ENCODE data around the gene PKP3.
"Not testable (repeated sequence)": the region's sequence is repeated elsewhere in the genome, so short reads cannot be mapped to it uniquely, and the experiment has no call there.

The PKP3 gene, protein sequence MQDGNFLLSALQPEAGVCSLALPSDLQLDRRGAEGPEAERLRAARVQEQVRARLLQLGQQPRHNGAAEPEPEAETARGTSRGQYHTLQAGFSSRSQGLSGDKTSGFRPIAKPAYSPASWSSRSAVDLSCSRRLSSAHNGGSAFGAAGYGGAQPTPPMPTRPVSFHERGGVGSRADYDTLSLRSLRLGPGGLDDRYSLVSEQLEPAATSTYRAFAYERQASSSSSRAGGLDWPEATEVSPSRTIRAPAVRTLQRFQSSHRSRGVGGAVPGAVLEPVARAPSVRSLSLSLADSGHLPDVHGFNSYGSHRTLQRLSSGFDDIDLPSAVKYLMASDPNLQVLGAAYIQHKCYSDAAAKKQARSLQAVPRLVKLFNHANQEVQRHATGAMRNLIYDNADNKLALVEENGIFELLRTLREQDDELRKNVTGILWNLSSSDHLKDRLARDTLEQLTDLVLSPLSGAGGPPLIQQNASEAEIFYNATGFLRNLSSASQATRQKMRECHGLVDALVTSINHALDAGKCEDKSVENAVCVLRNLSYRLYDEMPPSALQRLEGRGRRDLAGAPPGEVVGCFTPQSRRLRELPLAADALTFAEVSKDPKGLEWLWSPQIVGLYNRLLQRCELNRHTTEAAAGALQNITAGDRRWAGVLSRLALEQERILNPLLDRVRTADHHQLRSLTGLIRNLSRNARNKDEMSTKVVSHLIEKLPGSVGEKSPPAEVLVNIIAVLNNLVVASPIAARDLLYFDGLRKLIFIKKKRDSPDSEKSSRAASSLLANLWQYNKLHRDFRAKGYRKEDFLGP

GRCh38 chr11:394034-394857, at the start of gene PKP3:
Gene PKP3 (plus strand): TSS chr11:394209. CDS start chr11:394293, 84 bp downstream.
- DNase-seq: no peak

DNA sequence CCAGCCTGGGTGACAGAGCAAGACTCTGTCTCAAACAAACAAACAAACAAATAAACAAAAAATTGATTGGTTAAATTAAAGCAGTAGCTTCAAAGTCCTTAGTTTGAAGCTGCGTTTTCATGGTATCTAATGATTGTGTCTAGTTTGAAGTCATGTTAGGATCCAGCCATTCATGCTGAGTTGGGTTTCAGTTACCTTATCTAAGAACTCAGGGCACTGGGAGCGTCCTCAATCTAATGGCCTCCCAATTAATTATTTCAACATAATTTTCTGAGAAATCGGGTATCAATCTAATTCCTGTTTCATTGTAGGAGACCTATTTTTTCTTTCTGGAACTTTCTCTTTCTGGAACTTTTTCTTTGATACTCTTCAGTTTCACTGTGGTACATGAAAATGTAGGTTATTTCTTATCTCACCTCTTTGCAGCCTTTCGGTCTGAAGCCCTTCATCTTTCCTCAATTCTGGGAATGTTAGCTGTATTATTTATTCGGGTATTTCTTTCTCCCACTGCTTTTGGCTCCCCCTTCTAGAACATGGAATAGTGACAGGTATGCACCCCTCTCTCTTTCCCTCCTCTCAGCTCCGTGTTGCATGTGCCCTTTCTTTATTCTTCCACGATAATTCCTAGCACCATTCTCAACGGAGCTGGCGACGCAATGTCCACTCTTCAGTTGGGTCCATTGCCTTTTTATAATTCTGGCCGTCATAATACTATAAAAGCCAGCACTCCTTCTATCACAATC, 49.0 kb upstream of the PKP3 start:
- no peak for DNase-seq

- no peak for DNase-seq
Measured at GRCh38 chr11:346529-346928, 47.5 kb upstream of the PKP3 start.

DNA sequence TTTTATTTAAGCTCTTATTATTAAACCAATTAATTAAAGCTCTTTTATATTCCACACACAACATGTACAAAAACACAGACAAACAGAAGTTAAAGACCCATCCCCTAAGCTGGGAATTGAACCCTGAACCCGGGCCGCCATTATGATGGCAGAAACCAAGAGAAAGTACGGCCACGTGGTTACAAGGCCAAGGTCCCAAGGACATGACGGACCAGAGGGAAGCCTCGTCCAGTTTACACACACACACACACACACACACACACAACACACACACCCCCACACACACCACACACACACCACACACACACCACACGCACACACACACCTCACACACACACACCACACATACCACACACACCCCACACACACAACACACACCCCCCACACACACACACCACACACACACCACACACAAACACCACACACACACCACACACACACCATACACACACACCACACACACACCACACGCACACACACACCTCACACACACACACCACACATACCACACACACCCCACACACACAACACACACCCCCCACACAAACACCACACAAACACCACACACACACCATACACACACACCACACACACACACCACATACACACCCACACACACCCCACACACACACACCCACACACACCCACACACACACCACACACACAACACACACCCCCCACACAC, 44.6 kb upstream of the PKP3 start:
- not testable (repeated sequence) for DNase-seq

- not testable (repeated sequence) for DNase-seq
Measured at GRCh38 chr11:350033-350722, 43.8 kb upstream of the PKP3 start.

DNA sequence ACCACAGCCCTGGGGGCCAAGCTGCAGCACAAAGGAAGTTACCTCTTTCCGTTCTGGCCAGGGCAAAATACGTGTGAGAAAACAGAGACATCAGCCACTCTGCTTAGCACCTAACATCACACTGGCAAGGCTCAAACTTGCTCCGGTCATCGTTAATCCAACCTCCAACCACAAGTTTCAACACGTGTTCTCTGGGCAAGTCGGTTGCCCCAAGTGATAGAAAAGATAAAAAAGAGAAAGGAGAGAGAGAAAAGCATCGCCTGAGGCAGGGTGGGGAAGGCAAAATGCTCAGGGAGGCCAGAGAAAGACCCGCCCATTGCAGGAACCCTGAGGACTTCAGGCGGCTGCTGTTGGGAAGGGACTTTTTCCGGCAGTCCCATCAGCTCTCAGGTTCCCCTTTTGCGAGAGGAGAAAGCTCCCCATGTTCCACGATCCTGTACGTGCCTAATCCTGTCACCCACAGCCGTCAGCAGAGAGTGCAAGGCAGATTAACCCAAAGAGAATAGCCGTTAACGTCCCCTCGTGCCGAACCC, 43.2 kb upstream of the PKP3 start:
- DNase-seq: no peak

DNA sequence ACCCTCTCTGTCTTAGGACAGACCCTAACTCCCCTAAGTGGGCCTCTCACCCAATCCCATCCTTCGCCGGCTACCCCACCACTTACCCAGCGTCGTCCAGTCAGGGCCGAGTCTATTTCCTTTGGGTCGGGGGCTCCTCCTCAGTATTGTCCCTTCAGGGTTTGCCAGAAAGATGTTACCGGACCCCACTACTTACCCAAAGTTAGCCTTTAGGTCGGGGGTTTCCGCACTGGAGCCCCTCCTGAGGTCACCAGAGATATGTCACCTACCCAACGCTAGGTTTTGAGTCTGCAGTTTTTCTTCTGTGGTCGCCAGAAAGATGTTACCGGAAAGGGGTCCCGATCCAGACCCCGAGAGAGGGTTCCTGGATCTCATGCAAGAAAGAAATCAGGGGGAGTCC, 42.6 kb upstream of the PKP3 start:
- DNase-seq: no peak

DNA sequence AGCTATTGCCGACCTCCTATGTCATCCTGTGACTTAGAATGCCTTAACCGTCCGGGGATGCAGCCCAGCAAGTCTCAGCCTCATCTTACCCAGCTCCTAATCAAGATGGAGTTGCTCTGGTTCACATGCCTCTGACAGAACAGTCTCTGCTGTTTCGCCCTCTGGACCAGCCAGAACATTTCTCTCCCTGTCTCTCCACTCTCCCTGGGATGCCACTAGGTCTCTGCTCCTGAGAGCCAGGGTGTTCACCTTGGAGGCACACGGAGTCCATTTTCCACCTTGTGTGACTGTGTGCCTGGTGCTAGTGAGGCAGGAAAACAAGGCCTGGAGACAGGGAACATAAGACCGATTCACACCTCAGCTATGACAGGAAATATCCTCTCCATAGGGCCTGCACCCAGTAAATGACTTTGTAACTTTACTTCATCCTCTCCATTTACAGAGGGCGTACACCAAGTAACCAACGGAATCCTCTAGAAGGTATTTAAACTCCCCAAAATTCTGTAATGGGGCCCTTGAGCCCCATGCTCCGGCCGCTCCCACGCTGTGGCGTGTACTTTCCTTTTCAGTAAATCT, 41.5 kb upstream of the PKP3 start:
- DNase-seq: no peak

DNA sequence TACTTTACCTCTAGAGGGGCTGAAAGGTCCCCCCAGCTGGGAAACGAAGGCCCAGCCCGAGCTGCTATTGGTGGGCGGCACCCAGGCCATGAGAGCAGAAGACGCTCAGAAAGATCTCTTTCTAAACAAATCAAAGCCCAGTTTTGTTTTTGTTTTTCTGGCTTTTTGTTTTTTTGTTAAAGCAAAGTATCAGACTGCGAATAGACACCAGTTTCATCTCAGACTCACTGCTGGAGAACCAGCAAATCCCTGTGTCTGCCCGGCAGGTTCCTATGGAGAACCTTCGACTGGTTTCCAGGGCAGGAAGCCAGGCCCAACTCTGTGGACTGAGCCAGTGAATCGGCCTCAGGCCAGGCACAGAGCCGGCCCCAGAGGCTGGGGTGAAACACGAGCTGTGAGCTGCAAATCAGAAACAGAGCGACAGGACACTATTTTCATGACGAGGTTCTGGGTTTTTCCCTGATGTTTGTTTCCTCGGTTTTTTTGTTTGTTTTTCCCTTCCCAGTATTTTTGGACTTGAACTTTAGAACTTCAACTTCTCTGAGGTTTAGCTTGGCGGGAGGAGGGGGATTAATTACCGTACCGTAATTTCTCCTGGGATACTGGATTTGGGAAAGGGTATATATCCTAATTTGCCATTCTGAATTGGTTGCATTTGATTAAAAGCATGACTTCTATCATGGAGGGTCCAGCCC, 40.7 kb upstream of the PKP3 start:
- no peak for DNase-seq

- peak; percentile 37 for DNase-seq
Measured at GRCh38 chr11:355581-356458, 38.2 kb upstream of the PKP3 start.

- DNase-seq: no peak
Measured at GRCh38 chr11:356610-357009, 37.4 kb upstream of the PKP3 start.

GRCh38 chr11:357582-357981, 36.4 kb upstream of the PKP3 start:
- no peak for DNase-seq

GRCh38 chr11:358129-358800, 35.7 kb upstream of the PKP3 start:
- DNase-seq: no peak

DNA sequence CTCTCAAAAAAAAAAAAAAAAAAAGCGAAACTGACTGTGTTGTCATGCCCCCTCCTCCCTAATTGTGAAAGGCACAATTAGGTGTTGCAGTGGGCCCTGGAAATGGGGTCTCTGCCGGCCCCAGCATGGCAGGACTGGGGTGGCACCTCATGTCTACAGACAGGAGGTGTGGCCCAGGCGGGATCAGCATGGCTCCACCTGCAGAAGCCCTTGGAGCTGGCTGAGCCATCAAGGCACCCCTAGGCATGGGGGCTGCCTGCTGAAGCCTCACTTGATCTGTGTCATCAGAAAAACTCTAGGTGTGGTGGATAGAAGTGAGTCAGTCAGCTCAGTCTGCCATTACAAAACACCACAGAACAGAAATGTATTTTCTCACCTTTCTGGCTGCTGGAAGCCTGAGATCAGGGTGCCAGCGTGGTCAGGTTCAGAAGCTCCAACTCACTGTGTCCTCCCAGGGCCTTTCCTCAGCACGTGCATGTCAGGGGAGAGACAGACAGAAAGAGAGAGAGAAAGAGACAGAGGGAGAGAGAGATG, 34.8 kb upstream of the PKP3 start:
- DNase-seq: no peak

GRCh38 chr11:360326-361280, 33.4 kb upstream of the PKP3 start:
- no peak for DNase-seq

DNA sequence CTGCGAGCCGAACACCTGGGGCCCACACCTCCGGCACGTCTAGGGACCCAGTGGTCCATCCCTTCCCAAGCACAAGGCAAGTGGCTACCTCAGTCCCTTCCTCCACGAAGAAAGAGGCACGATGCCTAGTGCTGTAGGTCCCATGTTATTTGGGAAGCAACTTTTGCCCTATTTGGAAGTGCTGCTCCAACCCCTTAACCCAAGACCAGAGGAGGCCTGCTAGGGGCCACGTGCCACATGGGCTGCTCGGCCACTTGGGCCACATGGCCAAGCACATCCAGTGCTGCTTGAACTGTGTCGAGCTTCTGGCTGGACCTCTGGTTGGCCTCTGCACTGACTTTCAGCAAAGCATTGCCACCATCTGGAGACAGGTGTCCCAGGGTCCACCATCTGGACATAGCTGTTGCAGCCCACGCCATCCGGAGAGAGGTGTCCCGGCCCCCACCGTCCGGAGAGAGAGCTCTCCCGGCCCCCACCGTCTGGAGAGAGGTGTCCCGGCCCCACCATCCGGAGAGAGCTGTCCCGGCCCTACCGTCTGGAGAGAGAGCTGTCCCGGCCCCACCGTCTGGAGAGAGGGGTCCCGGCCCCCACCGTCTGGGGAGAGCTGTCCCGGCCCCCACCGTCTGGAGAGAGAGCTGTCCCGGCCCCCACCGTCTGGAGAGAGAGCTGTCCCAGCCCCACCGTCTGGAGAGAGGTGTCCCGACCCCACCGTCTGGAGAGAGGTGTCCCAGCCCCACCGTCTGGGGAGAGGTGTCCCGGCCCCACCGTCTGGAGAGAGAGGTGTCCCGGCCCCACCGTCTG, 31.2 kb upstream of the PKP3 start:
- DNase-seq: no peak
